ENCODE data around the gene MEF2B.

- TF ChIP-seq EZH2 (IDR thresholded peaks at IDR 0.05; ENCODE audit: low read depth, unreplicated experiment) (no peak), CREB1 (CRISPR knock-in tag; IDR thresholded peaks at IDR 0.05; ENCODE audit: low read depth) (no peak)
These were observed 32.4 kb downstream of the MEF2B start for GRCh38 chr19:19137556-19138108.
